HG03520 (cell line): ENCODE measurements around the gene DIP2A.

Experiments
- ATAC-seq: cut with Tn5 transposase; IDR thresholded peaks from one replicate; pipeline ENCODE4 v1.9.1; 2021; ENCODE audit warnings: mild to moderate bottlenecking, moderate library complexity; ENCODE audit not compliant: unreplicated experiment

DIP2A gene, protein sequence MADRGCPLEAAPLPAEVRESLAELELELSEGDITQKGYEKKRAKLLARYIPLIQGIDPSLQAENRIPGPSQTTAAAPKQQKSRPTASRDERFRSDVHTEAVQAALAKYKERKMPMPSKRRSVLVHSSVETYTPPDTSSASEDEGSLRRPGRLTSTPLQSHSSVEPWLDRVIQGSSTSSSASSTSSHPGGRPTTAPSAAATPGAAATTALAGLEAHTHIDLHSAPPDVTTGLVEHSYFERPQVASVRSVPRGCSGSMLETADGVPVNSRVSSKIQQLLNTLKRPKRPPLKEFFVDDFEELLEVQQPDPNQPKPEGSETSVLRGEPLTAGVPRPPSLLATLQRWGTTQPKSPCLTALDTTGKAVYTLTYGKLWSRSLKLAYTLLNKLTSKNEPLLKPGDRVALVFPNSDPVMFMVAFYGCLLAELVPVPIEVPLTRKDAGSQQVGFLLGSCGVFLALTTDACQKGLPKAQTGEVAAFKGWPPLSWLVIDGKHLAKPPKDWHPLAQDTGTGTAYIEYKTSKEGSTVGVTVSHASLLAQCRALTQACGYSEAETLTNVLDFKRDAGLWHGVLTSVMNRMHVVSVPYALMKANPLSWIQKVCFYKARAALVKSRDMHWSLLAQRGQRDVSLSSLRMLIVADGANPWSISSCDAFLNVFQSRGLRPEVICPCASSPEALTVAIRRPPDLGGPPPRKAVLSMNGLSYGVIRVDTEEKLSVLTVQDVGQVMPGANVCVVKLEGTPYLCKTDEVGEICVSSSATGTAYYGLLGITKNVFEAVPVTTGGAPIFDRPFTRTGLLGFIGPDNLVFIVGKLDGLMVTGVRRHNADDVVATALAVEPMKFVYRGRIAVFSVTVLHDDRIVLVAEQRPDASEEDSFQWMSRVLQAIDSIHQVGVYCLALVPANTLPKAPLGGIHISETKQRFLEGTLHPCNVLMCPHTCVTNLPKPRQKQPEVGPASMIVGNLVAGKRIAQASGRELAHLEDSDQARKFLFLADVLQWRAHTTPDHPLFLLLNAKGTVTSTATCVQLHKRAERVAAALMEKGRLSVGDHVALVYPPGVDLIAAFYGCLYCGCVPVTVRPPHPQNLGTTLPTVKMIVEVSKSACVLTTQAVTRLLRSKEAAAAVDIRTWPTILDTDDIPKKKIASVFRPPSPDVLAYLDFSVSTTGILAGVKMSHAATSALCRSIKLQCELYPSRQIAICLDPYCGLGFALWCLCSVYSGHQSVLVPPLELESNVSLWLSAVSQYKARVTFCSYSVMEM (N-terminal part only)

DNA sequence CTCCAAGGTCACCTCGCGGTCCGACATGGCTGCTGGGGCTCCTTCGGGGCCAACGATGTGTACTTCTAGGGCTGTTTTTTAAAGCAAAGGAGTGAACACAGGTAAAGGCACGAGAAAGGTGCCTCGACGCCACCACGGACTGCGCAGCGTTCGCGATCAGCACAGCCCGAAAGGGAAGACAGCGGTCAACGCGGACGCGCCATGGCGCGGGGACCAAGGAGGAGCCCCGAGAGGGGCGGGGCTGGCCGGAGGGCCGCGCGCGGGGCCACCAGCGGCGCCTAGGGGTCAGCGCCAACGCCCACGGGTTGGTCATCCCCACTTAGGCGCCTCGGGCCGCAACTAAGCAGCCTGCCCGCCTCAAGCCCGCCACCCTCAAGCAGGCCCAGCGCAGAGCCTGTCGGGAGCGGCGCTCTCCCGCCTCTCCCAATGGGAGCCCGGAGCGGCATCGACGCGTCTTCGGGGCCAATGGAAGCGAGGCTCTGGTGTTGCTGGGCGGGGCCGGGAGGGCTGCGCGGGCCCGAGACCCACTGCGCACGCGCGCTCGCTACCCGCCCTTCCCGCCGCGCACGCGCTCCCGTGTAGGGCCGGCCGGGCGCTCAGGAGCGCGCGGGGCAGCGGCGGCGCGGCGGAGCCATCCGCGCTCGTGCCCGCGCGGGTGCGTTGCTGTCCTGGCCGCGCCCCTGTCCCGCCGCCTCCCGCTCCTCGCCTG lies at the start of gene DIP2A:
TSS of gene DIP2A (plus strand) at position 577 of the 709 bp plus-strand sequence. CDS start 241 bp downstream, outside the sequence.
- ATAC-seq = peak; percentile 95

DNA sequence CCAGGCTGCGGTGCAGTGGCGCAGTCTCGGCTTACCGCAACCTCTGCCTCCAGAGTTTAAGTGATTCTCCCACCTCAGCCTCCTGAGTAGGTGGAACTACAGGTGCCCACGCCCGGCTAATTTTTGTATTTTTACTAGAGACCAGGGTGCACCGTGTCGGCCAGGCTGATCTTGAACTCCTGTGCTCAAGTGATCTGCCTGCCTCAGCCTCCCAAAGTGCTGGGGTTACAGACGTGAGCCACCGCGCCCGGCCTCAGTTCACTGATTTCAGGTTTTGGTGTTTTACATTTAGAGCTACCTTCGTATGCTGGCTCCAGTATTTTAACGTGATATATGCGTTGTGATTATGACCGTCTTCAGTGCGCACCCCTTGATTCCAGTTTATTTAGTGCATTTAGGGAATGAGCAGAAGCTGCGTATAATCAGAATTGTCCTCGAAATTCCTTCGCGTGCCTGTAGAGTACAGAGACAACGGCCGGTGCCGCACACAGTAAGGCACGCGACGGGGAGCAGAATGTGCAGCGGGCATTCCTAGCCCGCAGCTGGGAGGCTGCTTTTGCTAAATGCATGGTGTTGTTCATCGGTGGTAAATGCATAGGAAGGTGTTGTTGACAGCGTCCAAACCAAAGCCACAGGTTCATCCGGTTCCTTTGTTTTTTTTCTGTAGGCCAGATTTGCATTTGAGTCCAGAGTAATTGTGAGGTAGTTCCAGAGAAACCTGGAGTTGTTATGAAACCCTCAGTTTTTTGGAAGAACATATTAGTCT lies 48.9 kb upstream of the DIP2A start:
- ATAC-seq = no peak

DNA sequence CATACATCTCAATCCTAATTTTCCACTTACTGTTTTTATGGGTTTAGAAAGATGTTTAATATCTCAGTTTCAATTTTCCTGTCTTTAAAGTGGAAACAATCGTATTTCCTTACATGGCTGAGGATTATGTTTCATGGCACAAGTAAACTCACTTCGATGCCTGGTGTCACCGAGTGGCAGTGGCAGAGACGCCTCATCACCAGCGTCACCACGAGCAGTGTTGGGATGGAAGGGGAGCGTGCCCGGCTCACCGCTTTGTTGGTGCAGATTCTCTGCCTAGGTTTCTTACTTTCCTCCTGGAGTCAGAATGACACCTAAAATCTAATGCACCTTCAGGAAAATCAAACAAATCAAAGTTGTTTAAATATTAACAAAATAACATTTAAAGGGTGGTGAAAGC lies 48.2 kb upstream of the DIP2A start:
- ATAC-seq = no peak

DNA sequence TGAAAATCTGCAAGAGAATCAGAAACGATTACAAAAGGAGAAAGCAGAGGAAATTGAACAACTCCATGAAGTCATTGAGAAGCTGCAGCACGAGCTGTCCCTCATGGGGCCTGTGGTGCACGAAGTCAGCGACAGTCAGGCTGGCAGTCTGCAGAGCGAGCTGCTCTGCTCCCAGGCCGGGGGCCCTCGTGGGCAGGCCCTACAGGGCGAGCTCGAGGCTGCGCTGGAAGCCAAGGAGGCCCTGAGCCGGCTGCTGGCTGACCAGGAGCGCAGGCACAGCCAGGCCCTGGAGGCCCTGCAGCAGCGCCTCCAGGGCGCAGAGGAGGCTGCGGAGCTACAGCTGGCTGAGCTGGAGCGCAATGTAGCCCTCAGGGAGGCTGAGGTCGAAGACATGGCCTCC lies 47.5 kb upstream of the DIP2A start:
- no peak for ATAC-seq

DNA sequence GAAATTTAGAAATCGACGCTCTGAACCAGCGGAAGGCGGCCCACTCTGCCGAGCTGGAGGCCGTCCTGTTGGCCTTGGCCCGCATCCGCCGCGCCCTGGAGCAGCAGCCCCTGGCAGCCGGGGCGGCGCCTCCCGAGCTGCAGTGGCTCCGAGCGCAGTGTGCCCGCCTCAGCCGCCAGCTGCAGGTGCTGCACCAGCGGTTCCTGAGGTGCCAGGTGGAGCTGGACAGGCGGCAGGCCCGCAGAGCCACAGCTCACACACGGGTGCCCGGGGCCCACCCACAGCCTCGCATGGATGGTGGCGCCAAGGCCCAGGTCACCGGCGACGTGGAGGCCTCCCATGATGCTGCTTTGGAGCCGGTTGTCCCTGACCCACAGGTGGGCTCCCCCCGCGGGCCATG lies 47.0 kb upstream of the DIP2A start:
- ATAC-seq = no peak

DNA sequence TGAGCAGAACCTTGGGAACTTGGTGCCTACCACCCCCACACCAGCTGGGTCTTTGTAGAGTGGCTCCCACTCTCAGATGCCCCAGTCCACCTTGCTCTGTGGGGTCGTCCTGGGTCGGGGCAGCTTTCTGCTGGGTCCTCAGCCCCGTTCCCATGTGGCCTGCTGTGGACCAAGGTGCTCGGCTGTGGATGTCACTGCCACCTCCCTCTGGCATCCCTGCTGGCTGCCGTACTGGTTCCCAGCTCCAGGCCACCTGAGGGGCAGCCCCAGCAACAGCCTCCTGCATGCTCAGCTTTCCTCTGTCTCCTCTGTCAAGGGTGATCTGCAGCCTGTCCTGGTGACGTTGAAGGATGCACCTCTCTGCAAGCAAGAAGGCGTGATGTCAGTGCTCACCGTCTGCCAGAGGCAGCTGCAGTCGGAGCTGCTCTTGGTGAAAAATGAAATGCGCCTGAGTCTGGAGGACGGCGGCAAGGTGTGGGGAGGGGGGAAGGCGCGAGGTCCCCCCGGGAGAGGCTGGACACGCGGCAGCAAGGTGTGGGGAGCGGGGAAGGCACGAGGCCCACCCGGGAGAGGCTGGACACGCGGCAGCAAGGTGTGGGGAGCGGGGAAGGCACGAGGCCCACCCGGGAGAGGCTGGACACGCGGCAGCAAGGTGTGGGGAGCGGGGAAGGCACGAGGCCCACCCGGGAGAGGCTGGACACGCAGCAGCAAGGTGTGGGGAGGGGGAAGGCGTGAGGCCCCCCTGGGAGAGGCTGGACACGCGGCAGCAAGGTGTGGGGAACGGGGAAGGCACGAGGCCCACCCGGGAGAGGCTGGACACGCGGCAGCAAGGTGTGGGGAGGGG lies 45.9 kb upstream of the DIP2A start:
- ATAC-seq = no peak

DNA sequence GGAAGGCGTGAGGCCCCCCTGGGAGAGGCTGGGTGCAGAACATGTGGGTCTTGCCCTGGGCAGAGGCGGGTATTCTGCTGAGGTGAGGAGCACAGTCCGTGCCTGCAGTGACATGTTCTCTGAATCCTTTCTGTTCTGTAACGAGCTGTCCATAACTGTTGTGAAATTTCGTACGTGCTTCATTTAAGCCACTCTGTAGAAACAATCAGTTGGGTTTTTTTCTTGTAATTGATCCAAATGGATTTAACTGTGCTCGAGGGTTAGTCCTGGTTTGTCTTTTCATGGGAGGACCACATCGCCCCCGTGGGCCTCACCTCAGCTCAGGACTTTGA lies 45.4 kb upstream of the DIP2A start:
- ATAC-seq = no peak

DNA sequence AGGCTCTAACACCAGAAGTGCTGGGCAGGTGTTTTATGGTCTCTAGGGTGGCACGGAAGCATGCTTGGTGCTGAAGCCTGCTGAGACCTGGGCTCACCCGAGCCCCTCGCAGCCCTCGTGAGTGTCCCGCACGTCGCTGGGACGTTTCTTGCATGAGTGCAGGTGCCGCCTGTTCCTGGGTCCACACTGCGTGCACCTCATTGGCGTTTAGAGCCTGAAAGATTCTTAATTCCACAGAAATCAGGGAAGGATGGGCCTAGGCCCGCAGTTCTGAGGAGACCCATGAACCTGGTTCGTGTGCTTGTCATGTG lies 43.8 kb upstream of the DIP2A start:
- ATAC-seq = no peak

DNA sequence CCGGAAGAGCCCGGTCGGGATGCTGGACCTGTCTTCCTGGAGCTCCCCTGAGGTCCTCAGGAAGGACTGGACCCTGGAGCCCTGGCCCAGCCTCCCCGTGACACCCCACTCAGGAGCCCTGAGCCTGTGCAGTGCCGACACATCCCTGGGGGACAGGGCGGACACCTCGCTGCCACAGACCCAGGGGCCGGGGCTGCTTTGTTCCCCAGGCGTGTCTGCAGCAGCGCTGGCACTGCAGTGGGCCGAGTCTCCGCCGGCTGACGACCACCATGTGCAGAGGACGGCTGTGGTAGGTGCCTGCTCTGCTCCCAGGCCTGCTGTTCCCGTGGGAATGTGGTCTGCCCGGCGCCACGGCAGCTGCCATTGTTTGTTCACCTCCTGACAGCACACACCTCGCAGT lies 42.1 kb upstream of the DIP2A start:
- ATAC-seq = no peak

DNA sequence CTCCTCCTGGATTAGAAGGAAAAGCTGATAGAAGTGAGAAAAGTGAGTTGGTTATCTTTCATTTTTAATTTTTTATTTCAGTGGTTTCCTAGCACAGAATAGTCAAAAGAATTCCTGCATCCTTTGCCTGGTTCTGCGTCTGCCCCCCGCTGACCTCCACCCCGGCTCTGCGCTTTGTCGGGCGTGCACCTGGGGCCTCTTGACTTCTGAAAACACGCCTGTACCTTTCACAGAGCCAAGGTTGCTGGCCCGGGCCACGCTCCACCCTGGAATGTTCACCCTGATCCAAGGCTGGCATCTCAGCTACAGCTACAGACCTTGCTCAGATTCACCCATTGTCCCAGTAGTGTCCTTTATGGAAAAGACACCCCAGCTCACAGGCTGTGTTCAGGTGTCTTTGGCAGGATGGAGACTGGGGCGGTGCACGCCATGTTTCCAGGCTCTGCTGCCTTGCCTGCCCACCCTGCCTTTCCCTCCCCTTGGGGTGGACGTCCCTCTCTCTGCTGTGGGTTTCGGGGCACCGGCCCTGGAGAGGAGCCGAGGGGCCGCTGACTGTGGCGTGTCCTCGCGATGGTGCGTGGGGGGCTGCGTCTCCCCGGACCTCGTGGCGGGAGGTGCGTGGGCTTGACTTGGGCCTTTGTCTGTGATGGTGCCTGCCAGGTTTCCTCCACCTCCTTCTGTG lies 40.3 kb upstream of the DIP2A start:
- no peak for ATAC-seq

DNA sequence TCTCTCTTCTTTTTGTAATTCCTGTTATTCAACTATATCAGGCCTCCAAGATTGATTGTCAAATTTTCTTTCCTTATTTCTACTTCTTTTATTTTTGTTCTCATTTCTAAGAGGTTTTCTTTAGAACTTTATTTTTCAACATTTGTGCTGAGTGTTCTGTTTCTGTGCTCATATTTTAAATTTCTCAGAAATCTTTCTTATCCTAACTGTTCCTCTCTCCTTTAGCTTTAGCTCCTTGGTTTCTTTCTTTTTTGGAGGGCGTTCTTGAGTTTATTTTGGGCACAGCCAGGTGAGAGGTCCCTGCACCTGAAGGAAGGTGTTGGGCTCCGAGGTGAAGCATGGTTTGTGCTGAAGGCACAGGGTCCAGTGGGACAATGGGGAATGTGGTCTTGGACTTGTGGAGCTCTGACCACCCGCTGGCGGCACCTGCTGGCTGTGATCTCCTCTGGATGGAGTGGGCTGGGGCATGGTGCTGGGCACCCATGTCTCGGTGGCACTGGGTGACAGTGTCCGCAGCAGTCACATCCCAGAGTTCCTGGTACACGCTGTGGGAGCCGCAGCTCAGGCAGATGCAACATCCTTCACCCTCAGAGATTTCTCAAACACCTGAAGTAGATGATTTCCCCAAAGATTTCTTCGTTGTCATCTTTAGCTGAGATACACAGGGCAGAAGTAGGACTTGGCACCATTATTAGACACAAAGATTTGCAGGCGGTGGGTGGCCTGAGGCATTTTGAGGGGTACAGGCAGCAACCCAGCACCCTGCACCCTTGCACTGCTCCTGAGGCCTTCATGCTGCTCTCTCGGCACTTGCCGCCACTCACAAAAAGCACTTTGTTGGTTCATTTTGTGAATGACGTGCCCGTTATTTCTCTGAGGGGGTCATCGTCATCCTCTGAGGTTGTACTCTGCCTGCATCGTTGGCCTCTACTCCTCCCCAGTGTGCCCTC lies 38.2 kb upstream of the DIP2A start:
- no peak for ATAC-seq

DNA sequence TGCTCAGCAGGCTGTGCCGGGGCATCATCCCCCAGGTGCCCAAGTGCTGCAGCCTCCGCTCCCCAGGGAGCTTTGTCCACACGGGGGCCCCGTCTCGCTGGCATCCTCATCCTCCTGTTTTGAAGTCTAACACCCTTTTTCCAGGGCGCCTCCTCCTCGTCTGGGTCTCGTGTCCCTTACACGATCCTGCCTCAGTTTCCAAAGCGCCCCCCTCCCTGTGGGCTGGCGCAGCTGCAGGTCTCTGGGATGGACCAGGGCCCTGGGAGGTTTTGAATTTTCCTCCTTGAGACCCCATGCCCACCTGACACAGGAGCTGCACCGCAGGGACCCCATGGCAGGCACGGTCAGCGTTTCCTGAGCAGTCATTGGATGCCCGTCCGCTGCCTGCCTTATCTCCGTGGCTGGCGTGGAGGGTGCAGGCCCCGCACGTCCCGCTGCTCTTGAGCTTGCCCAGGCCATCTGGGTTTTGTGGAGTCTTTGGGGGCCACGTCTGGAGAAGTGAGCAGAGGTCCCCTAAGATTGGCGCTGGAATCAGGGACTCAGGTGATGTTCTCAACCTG lies 37.4 kb upstream of the DIP2A start:
- no peak for ATAC-seq

DNA sequence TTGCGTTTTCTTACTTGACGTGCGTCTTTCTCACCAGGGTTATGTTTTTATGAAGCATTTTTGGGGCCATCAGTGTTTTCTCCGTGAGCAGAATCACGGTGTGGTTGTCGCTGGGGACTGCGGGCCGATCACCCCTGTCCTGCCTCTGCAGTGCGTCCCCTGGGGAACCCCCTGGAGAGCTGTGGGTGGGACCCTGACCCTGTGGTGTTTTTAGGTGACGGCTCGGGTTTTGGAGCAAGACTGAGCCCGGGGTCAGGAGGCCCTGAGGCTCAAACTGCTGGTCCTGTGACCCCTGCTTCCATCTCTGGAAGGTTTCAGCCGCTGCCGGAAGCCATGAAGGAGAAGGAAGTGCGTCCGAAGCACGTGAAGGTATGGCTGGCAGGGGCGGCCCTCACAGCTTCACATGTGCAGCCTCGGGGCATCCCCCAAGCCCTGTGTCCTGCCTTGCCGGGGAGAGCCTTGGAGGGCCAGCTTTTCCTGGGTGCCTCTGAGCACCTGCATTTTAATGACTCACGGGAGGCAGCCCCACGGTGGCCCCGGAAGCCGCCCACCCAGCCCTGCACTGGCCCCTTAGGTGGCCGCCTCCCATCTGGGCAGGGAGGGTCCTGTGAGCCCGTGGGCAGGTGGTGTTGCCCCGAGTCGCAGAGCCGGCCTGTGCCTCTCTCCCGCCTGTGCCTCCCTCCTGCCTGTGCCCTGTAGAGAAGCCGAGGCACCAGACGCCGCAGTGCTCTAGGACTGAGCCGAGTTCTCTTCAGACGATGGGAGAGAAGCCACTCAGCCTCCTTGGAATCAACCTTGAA lies 36.7 kb upstream of the DIP2A start:
- ATAC-seq = no peak

DNA sequence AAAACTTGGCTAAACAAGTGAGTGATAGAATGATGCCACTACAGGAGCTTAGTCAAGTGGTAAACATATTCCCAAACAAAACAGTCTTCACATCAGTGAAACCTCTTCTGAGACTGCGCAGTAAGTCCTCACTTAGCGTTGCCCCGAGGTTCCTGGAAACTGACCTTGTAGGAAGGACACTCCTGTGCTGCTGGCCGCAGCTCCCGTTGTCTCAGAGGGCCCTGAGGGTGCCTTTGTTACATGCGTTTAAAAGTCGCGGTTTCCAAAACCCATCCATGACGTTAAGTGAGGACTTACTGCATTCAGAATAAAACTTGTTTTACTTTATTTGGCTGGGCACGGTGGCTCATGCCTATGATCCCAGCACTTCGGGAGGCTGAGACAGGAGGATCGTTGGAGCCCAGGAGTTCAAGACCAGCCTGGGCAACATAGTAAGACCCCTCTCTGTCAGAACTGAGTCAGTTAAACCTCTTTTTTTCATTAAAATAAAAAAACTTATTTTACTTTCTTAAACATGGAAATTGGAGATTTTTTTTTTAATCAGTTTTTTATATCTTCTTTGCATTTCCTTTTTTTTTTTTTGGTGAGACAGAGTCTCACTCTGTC lies 36.0 kb upstream of the DIP2A start:
- no peak for ATAC-seq

DNA sequence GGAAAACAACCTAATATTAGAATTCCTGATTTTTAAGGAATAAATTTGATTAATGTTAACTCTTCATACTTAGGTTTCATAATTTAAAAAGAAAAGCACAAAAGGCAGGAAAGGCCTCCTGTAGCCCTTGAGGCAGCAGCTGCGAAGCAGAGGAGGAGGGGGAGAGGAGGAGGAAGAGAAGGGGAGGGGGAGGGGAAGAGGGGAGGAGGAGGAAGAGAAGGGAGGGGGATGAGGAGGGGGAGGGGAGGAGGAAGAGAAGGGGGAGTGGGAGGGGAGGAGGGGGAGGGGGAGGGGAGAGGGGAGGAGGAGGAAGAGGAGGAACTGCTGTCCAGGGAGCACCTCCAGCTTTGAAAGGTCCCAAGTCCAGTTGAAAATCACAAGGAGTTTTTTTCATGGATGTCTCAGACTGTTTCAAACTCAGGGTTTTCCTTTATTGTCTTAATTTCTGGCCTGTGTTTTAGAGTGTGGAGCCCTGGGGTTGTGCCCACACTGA lies 35.1 kb upstream of the DIP2A start:
- no peak for ATAC-seq

DNA sequence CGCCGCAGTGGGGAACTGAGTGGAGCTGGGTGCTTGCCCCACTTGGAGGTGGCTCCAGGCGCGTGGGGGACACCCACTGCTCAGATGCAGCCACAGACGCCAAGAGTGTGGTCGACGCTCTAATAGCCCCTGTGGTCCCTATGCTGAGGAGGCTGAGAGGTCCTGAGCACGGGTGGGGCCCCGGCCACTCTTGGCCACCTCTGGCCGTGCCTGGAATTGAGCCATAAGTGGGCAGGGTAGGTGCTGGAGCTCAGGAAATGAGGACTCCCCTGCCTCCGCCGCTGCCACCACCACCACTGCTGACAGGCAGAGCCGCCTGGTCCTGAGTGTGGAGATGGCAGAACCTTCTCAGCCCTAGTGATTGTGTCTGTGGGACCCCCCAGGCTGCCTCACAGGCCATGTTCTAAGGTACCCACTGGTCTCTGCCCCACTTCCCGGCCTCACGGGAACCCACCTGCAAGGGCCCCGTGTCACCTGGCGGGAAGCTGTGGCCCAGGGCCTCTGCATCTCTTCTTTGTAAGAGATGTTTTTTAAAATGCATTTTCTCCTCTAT lies 34.6 kb upstream of the DIP2A start:
- ATAC-seq = no peak
